ENCODE measurements around the gene SLCO2A1. TPM values are rescaled to one million over a fixed set of nuclear protein-coding genes. Genes with fewer than 3 reads are reported as not detected.
A peak's percentile ranks its signal among the peaks of the same experiment; 100 is the strongest.

Gene SLCO2A1
- total RNA-seq, 3 donors from 2014 or later: 34.3 to 72.2 (median 67.7) TPM

DNA sequence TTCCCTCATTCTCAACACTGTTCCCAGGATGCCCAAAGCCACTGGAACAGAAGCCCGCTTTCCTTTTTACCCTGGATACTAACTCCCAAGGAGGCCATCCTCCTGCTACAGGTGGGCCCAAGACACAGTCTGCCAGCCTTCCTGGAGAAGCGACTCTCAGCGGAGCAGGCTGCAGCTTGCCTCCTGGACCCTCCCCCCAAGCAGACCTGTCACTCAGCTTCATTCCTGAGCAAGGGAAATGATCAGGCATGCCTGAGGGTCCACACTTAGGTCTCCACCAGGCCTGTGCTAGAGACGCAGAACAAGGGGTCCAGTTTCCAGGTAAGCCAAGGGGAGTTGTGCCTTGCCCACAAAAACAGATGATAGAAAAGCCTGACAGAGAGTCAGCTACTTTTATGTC lies 62.8 kb downstream of the SLCO2A1 start:
- no peaks in the 10 kb centered on the region for H3K36me3 ChIP-seq (ENCODE audit: low read depth)
- TF ChIP-seq, protein P1, sequence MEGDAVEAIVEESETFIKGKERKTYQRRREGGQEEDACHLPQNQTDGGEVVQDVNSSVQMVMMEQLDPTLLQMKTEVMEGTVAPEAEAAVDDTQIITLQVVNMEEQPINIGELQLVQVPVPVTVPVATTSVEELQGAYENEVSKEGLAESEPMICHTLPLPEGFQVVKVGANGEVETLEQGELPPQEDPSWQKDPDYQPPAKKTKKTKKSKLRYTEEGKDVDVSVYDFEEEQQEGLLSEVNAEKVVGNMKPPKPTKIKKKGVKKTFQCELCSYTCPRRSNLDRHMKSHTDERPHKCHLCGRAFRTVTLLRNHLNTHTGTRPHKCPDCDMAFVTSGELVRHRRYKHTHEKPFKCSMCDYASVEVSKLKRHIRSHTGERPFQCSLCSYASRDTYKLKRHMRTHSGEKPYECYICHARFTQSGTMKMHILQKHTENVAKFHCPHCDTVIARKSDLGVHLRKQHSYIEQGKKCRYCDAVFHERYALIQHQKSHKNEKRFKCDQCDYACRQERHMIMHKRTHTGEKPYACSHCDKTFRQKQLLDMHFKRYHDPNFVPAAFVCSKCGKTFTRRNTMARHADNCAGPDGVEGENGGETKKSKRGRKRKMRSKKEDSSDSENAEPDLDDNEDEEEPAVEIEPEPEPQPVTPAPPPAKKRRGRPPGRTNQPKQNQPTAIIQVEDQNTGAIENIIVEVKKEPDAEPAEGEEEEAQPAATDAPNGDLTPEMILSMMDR (IDR thresholded peaks at IDR 0.05): no peak
- DNase-seq (no peak), ATAC-seq (no peak)
- H3K9me3 ChIP-seq: no peaks in the 10 kb centered on the region
- H3K4me3 ChIP-seq: no peak overlapping the region
- intact Hi-C loops (cut with DNase I, micrococcal nuclease): no loop called here
- no peaks in the 10 kb centered on the region for H3K4me1 ChIP-seq (ENCODE audit: low read depth)

DNA sequence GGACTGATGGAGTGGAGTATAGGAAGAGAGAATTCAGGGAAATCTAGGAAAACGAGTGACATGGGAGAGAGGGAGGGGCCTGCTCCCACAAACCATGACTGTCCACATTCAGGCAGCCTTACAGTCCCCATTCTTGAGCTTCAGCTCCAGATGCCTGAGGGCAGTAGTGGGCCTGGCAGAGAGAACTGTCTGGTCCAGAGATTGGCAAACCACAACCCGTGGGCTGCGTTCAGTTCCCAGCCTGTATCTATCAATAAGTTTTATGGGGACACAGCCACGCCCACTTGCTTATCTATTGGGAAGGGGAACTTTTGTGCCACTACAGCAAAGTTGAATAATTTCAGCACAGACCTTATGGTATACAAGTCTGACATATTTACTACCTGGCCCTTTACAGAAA lies 63.8 kb downstream of the SLCO2A1 start:
- H3K4me3 ChIP-seq: no peak overlapping the region
- intact Hi-C loops (cut with DNase I, micrococcal nuclease): no loop called here

DNA sequence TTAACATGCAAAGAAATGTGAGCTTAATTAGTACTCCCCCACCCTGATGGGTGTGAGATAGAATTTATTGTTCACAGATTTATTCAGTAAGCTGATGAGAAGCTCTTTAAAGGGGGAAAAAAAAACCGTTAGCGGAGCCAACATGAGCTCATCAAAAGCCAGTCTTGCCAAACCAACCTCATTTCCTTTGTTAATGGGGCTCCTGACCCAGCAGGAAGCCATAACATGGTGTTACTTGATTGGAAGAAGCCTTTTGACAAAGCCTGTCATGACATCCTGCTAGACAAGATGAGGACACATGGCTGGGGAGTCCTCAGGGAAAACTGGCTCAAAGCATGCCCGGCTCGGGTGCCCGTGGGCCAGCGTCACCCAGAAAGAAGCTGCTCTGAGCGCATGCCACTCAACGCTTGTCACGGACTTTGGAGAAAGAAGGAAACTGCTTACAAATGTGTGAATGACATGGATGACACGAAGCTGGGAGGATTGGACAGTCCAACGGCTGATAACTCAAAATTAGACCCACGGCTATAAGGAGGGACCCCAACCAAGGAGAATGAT lies 64.6 kb downstream of the SLCO2A1 start:
- no peaks in the 10 kb centered on the region for H3K4me1 ChIP-seq (ENCODE audit: low read depth)
- H3K36me3 ChIP-seq (ENCODE audit: low read depth): no peaks in the 10 kb centered on the region
- TF ChIP-seq, protein P1 (IDR thresholded peaks at IDR 0.05): no peak
- intact Hi-C loops (cut with DNase I, micrococcal nuclease): no loop called here
- DNase-seq: no peak
- no peaks in the 10 kb centered on the region for H3K9me3 ChIP-seq
- H3K4me3 ChIP-seq: no peak overlapping the region
- ATAC-seq: no peak

More for the DNA sequence above, 63.8 kb downstream of the SLCO2A1 start:
- TF ChIP-seq, protein P1 (IDR thresholded peaks at IDR 0.05): no peak
- no peak for DNase-seq
- ATAC-seq: no peak
- Histone ChIP-seq H3K36me3 (ENCODE audit: low read depth) (no peaks in the 10 kb centered on the region), H3K9me3 (no peaks in the 10 kb centered on the region), H3K4me1 (ENCODE audit: low read depth) (no peaks in the 10 kb centered on the region)

DNA sequence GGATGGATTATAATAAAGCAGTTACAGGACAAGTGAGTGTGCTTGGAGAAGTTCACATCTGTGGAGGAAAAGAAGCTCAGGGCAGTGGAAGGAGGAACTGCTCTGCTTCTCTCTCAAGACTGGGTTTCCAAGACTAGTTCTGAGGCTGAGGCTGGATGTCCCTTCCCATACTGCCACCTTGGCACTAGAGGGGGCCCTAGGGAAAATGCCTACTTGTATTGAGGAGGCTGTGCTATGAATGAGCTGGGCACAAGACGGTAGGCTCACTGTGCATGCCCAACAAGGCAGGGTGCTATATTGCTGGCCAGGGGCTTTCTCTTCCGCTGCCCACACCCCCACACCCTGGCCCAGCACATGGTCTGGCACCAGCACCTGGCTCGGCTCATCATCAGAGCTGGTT lies 65.2 kb downstream of the SLCO2A1 start:
- DNase-seq (no peak), ATAC-seq (peak; percentile 64)
- Histone ChIP-seq H3K36me3 (ENCODE audit: low read depth) (no peaks in the 10 kb centered on the region), H3K4me1 (ENCODE audit: low read depth) (no peaks in the 10 kb centered on the region), H3K9me3 (no peaks in the 10 kb centered on the region), H3K4me3 (no peak overlapping the region)
- TF ChIP-seq, protein P1 (IDR thresholded peaks at IDR 0.05): no peak
- intact Hi-C loops (cut with DNase I, micrococcal nuclease): no loop called here

DNA sequence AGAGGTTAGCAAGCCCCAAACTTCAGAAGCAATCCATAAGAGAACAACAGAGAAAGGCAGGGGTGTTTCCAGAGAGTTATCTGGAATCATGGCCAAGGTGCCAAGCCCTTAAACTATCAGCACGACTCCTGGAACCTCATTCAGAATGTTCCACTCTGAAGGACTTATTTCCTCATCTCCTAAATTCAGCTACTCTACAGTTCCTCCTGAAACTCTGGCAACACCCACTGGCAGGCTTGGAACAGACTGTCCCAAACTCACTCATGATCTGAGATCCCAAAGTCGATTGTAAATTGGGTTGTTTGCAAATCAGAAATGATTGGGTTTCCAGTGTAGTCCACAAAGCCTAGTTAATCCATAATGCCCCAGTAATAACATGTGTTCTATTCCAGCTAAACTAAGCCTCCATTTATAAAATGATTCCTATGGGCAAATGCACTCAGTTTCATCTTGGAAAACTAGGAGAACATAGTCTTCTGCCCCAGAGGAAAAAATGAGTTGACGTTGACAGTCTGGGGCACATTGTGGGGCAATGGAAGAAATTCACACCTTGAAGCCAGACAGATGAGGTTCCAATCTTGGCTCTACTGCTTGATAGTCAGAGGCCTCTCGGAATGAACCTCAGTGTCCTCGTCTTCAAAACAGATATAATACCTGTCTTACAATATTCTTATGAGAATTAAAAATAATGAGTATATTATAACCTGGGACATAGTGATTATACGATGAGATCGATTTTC lies 65.9 kb downstream of the SLCO2A1 start:
- Histone ChIP-seq H3K36me3 (ENCODE audit: low read depth) (no peaks in the 10 kb centered on the region), H3K4me3 (no peak overlapping the region), H3K9me3 (no peaks in the 10 kb centered on the region), H3K4me1 (ENCODE audit: low read depth) (no peaks in the 10 kb centered on the region)
- intact Hi-C loops (cut with DNase I, micrococcal nuclease): no loop called here
- TF ChIP-seq, protein P1 (IDR thresholded peaks at IDR 0.05): no peak
- DNase-seq (no peak), ATAC-seq (no peak)

Data from mucosa of descending colon (tissue), 3 donors.